G401 (cell line): ENCODE results near the gene GRK6. TPM values are rescaled to one million over a fixed set of nuclear protein-coding genes. Genes with fewer than 3 reads are reported as not detected.

Source experiments
- DNase-seq: peaks from one replicate; pipeline ENCODE4 v3.0.0-alpha.2; 2015; ENCODE audit warnings: low spot score
- in situ Hi-C: cut with HindIII; loops from 2 replicates; pipeline ENCODE4 v1.10.0; 2016; ENCODE audit warnings: low sequenced_read_pairs, mixed read lengths
- total RNA-seq: library from RNA; depleted of rRNA; stranded (reverse); fragments of >200 nt; shearing (Covaris generic); gene quantifications from 2 replicates; pipeline ENCODE4 v1.2.3, GENCODE V29; 2014

GRK6 gene
- total RNA-seq, 1 experiment from 2014 or later: 62.3 TPM

DNA sequence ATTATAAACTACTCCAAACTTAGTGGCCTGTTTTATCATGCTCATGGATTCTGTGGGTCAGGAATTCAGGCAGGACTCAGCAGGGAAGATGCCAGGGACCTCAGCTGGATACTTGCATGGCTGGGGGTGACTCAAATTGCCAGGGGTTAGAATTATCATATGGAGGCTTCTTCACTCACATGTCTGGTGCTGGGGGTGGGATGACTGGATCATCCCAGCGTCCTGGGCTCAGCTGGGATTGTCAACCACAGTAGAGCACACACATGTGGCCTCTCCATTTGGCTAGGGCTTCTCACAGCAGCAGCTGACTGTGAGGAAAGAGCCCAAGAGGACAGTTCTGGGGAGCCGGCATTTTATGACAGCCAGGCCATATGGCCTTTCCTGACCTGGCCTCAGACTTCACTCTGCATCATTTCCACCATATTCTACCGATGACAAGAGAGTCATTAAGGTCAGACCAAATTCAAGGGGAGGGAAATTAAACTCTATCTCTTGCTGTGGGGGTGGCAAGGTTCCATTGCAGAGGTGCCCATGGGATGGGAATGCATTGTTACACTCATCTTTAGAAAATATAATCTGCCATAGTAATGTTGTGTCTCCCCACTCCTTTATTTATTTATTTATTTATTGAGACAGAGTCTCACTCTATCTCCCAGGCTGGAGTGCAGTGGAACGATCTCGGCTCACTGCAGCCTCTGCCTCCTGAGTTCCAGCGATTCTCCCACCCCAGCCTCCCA, 5.2 kb upstream of the GRK6 start:
- in situ Hi-C loops: no loop called here

DNA sequence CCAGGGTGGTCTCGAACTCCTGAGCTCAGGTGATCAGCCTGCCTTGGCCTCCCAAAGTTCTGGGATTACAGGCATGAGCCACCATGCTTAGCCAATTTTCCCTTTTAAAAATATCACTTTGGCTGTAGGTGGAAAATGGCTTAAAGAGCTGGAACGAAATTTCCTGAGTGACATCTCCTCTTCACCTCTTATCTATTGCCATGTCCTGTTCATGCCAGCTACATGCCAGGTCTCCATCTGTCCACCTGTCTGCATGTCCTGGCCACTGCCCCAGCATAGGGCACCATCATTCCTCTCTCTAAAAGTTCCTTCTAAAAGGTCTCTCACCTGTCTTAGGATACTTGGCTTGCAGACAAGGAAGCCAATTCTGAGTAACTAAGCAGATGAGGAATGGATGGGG, 2.8 kb upstream of the GRK6 start:
- in situ Hi-C loops: no loop called here
- peak; percentile 75 for DNase-seq

More for the DNA sequence above, 5.2 kb upstream of the GRK6 start:
- DNase-seq: no peak

DNA sequence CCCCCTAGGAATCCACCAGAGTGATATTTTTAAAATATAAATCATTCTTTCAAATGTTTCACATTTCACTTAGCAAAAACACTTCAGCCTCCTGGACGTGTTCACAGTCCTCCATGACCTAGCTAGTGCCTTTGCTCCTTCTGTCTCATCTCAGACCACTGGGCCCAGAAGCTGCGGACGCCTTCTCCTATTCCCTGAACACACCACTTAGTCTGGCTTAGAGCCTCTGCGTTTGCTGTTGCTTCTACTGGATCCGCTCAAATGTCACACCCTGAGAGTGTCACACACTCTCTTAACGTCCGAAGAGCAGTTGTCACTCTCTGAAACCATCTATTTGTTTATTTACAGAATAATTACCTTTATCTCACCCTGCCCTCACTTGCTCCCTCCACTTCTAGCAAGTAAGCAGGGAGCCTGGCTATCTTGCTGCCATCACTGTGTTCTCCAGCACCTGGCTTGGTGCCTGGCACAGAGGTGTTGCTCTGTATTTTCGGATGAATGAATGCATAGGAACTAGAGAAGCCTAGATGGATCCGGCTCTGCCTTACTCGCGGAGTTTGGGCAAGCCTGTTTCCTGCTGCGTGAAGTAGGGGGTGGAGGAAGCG, 1.2 kb upstream of the GRK6 start:
- peak; percentile 38 for DNase-seq
- in situ Hi-C loops: no loop called here

DNA sequence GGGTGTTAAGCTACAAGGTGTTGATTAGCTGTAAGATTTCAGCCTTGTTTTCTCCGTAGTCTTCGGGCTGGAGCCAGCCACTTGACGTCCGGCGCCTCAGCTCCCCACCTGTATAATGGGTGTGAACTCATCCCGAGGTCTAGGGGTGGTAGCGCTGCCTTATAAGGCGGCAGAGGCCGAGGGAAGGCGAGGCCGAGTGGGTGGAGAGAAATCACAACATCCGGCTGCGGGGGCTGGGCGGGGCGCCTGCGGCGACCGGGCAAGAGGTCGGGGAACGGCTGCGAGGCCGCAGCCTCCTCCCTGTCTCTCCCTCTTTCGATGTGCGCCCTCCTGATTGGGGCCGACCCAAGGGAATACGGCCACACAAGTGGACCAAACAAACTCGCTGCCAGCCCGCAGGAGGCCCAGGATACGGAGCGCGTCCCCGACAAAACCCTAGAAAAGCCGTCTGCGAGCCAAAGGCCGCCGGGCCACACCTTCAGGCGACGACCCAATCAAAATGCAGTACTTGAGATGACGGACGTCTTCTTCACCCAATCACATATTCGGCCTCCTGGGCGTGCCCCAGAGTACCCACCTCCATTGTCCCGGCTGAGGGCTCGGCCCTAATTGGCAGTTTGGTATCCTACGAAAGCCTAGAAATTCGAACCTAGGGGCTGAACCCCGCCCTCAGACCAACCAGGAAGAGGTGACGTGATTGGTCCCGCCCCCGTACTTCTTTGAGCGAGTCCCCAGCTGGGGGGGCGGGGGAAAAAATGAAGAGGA, 493 bp upstream of the GRK6 start:
- in situ Hi-C loops: no loop called here
- peak; percentile 100 for DNase-seq

DNA sequence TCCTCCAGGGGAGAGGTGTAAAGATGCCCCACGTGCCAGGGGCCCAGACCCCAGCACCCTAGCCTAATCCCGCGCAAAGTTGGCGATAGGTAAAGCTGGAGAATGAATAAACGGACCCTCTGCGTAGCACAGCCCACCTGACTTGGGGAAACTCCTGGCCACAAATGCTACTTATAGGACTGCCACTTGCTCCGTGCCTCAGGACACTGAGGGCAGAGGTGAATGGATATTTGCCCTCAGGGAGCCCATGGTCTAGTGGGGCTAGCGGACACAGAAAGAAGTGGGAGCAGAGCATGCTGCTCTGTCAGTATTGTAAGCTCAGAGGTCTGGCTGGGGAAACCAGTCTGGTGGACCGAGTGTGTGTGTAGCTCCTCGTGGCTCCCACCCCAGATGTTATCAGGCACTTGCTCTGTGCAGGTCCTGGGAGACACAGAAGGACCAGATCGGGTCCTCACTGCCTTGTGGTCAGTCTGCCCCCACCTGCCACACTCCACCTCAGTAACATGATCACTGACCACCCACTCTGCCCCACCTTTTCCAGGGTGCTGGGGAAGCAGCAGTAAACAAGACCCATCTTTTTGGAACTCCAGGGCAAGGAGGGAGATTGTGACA, 841 bp downstream of the GRK6 start:
- in situ Hi-C loops: no loop called here
- no peak for DNase-seq

DNA sequence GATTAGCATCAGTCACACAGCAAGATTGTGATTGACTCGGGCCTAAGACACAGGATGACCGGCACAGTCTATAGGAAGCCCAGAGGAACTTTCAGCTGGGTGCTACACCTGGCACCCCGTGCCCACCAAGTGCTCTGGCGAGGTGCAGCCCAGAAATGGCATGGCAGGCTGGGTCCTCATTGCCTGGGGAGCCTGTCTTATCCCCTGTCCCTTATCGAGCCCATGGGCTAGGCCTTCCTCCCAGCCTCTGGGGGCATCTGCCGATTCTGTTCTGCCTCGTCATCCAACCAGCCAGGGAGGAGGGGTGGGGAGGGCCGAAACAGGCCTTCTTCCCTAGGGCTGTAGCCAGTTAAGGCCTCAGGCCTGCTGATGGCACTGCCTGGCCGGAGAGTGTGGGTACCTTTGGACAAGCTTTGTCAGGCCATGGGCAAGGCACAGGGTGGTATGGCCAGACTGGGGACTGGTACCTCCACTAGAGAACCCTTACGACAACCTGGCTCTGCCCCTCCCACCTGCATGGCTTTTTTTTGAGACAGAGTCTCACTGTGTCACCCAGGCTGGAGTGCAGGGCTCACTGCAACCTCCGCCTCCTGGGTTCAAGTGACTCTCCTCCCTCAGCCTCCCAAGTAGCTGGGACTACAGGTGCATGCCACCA, 1.6 kb downstream of the GRK6 start:
- in situ Hi-C loops: no loop called here
- DNase-seq: no peak

DNA sequence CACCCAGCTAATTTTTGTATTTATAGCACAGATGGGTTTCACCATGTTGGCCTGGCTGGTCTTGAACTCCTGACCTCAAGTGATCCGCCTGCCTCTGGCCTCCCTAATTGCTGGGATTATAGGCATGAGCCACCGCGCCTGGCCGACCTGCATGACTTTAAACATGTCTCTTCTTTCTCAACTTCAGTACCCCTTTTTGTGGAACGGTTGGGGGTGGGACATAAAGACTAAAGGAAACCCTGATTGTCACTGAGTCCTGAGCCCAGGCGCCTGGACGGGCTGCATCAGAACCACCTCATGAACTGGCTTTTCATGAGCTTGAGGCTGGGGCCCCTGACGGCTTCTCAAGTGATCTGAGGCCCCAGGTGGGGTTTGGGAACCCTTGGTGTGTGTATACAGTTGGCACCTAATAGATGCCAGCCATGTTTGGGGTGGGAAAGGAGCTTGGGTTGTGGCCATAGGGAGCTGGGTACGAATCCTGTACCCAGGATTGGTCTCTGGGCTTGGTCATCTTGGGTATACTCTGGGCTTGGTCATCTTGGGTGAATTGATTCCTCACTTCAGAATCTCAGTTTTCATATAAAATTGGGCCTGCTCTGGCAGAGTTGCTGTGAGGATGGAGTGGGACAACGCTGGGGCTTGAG, 2.2 kb downstream of the GRK6 start:
- in situ Hi-C loops: no loop called here
- no peak for DNase-seq

DNA sequence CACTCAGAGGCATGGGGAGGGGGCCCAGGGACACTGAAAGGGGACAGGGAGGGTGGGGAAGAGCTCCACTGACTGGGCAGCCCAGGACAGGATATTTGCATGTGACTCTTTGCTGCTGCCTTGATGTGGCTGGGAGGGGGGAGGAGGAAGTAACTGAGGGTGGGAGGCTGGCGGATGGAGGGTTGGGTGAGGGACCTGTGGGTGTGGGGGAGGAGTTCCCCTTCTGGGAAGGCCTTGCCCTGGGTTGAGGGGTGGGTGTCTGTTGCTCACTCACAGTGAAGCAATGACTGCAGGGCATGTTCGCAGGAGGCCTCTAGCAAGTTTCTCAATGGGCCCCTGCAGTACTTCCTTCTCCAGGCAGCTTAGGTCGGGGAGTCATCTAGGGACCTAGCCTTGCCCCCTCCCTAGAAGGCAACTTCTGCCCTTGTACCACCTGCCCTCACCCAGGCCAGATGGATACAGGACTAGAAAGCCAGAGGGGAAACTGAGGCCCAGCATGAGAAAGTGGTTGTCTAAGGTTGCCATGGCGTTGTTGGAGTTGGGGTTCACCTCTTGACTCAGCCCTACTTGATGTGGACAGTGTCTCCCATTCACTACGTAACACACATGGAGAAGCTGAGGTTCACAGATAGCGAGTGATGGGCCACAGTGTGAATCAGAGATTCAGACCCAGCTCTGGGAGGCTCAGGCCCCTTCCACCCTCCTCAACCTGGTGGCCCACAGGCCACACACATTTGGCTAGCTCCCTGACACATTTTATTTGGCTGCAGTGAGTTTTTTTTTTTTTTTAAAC, 3.0 kb downstream of the GRK6 start:
- no peak for DNase-seq
- in situ Hi-C loops: no loop called here

DNA sequence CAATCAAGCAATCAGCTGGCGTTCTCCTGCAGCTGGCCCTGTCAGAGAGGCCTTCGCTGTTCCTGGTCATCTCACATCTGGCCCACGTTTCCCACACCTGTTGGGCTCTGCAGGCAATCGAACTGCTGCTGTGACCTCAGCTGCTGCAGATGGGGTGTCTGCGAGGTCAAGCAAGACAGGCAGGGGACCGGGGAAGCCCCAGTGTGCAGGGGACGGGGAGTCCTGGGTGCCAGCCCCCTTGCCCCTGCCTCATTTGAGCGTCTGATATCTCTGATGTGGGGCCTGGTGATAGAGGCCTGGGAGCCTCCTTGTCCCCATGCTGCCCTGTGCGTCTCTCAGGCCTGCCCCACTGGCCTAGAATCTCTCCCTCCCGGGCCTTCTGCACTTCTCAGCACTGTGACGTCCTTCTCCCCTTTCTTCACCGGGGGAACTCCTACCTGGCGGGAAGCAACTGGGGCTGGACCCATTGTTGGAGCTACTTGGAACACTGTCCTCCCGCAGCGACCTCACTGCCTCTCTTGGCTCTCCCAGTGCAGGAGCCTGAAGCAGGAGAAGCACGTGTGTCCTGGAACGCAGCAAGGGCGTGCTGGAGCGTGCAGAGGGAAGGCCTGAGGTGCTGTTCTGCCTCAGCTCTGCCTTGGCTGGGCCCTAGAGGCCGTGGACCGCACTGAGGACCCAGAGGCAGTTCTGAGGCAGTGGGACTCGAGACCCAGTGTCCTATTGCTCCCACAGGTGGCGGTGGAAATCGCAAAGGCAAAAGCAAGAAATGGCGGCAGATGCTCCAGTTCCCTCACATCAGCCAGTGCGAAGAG, 3.9 kb downstream of the GRK6 start:
- in situ Hi-C loops: no loop called here
- no peak for DNase-seq

DNA sequence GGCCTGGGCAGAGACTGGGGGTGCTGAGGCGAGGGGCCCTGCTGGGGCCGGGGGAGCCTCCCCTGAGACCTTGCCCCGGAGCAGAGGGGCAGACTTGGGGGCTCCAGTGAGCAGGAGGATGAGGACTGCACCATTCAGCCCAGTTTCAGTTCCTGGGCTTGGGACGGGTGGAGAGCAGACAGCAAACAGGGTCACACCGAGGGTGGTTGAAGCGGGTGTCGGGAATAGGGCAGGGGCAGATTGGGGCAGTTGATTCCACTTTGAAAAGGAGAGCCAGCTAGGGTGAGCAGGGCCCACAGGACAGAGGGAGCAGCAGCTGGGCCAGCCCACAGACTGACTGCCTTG, 4.5 kb downstream of the GRK6 start:
- in situ Hi-C loops: no loop called here
- no peak for DNase-seq

DNA sequence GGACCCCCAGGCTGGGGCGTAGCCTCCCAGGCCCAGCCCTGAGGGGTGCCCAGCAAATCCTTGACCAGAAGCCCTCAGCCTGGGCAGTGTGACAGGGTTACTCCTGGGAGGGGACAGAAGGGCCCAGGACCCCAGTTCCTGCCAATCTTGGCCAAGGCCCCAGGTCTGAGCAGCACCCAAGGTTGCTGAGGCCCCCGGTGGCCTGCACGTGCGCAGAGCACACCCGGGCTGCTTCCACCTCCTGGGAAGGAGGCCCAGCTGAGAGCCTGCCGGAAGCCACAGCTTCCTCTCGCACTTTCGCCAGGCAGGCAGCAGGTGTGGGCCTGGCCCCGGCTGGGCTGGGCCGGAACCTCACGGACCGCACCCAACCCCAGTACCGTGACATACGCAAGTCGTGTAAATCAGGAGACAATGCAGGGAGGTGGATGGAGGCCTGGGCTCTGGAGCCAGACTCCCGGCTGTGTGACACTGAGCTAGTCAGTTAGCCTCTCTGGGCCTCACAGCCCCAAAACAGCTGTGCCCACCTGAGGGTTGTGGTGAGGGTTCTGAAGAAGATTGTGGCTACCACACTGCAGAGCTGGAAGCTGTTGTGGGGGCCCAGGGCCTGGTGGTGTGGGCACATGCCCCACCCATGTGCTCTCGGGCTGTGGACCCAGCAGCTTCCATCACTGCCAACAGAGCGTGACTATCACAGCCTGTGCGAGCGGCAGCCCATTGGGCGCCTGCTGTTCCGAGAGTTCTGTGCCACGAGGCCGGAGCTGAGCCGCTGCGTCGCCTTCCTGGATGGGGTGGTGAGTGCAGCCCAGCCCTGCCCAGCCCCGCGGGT, 5.1 kb downstream of the GRK6 start:
- peak; percentile 72 for DNase-seq
- in situ Hi-C loops: no loop called here

DNA sequence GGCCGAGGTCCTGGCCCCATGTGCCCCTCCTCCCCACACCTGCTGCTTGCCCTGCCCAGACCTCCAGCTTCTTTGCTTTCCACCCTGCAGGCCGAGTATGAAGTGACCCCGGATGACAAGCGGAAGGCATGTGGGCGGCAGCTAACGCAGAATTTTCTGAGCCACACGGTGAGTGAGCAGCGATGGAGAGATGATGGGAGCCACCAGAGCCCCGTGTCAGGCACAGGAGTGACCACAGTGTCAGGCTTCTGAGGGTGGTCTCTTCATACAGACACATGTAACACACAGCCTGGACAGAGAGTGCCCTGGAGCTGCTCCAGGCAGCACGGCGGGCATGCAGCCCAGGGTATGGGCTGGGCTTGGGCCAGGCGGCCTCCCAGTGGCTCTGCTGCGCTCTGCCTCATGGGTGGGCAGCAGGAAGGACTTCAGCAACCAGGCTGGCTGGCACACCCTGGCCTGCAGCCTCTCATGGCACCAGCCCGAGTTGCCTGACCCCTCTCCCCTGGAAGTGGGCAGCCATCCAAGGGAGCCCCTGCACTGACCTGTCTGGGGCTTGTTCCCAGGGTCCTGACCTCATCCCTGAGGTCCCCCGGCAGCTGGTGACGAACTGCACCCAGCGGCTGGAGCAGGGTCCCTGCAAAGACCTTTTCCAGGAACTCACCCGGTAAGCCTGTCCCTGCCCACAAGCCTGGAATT, 5.8 kb downstream of the GRK6 start:
- no peak for DNase-seq

DNA sequence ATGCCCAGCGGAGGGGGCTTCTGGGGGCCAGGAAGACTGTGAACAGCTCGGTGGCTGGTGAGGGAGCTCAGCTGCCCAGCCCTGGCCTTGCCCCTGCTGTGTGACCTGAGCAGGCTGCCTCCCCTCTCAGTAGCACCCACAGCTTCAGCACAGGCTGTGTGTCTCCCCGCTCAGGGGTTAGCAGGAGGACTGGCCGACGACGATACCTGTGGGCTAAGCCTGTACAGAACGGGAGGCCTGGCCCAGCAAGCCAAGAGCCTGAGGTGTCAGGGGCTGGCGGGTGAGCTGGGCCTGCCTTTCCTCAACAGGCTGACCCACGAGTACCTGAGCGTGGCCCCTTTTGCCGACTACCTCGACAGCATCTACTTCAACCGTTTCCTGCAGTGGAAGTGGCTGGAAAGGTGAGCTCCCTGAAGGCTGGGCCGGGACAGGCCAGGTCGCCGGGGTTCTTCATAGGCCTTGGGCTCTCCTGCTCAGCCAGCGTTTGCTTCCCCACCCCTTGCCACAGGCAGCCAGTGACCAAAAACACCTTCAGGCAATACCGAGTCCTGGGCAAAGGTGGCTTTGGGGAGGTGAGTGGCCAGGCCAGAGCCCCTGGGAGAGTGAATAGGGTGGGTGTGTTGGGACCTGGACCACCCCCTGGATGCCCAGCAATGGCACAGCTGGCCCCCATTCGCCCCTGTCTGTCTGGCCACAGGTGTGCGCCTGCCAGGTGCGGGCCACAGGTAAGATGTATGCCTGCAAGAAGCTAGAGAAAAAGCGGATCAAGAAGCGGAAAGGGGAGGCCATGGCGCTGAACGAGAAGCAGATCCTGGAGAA, 6.6 kb downstream of the GRK6 start:
- no peak for DNase-seq
- in situ Hi-C loops: no loop called here

More for the DNA sequence above, 5.8 kb downstream of the GRK6 start:
- in situ Hi-C loops: no loop called here

DNA sequence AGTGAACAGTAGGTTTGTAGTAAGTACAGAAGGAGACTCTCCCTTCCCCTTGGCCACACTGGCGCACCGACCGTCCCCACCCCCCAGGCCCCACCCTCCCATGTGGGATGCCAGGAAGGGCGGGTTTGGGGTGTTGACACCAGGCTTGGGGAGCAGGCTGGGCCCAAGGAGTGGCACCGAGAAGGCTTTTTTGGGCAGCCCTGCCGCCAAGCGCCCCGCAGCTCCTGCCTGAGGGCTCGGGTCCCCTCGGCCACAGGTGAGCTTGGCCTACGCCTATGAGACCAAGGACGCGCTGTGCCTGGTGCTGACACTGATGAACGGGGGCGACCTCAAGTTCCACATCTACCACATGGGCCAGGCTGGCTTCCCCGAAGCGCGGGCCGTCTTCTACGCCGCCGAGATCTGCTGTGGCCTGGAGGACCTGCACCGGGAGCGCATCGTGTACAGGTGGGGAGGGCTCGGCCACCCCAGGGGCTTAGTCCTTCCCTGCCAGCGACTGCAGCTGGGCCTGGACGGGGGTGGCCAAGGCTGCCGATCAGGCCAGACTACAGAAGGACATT, 7.3 kb downstream of the GRK6 start:
- DNase-seq: no peak
- in situ Hi-C loops: no loop called here

DNA sequence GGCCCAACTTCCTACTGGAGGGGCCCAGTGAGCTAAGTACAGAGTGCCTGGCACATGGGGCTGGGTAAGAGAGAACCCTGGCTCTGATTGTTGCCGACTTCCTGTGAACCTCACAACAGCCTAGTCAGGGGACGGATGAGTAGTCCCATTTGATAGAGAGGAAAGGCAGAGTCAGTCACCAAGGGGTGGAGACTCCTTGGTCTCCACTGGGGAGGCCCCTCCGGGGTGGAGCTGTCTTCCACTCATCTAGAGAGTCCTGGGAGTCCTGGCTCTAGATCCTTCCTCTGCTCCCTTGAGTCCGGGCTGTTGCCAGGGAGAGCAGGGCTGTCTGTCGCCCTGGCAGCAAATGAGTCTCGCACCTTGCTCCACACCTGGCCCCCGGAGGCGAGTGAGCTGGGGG, 8.0 kb downstream of the GRK6 start:
- in situ Hi-C loops: no loop called here
- no peak for DNase-seq
